Activated CD8-positive, alpha-beta memory T cell treated with anti-CD3 and anti-CD28 coated beads, Interleukin-2, amount 50 U/mL, for 24 hours (primary cell): Measurements from ENCODE around the gene ZNF605.
"Not testable (repeated sequence)": the region's sequence is repeated elsewhere in the genome, so short reads cannot be mapped to it uniquely, and the experiment has no call there.

Experiments used
- DNase-seq: peaks from one replicate; pipeline ENCODE4 v3.0.0-alpha.2; 2020; ENCODE audit errors: extremely low read depth

The ZNF605 gene

DNA sequence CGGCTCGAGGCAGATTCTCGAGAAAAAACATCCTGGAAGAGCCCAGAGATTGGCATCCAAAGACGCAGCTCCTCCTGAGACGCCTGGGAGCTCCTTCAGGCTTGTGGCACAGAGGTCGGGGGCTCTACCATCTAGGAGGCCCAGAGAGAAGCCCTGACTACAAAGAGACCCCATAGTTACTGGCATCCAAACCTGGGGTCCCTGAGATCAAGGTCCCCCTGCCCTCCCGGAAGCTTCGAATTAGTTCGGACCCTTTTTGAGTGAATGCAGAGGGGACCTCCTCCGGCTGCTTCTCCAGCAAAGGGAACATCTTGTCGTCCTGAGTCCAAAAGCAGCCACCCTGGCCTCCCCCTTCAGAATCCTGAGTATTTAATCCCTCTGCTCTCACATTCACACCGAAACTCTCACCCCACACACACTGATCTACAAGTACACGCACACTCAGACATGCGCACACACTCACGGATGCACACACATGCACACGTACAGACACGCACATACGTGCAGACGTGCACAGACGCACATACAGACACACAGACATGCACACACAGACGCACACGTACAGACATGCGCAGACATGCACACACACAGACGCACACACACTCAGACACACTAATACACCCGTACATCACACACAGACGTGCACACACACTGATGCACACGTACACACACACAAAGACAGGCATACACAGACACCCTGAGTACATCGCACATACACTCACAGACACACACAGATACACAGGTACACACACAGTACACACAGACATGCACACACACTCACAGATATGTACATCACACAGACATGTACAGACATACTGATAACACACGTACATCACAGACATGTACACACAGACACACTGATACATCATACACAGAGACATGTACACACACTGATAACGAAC lies 5.9 kb downstream of the ZNF605 start:
- DNase-seq: no peak

DNA sequence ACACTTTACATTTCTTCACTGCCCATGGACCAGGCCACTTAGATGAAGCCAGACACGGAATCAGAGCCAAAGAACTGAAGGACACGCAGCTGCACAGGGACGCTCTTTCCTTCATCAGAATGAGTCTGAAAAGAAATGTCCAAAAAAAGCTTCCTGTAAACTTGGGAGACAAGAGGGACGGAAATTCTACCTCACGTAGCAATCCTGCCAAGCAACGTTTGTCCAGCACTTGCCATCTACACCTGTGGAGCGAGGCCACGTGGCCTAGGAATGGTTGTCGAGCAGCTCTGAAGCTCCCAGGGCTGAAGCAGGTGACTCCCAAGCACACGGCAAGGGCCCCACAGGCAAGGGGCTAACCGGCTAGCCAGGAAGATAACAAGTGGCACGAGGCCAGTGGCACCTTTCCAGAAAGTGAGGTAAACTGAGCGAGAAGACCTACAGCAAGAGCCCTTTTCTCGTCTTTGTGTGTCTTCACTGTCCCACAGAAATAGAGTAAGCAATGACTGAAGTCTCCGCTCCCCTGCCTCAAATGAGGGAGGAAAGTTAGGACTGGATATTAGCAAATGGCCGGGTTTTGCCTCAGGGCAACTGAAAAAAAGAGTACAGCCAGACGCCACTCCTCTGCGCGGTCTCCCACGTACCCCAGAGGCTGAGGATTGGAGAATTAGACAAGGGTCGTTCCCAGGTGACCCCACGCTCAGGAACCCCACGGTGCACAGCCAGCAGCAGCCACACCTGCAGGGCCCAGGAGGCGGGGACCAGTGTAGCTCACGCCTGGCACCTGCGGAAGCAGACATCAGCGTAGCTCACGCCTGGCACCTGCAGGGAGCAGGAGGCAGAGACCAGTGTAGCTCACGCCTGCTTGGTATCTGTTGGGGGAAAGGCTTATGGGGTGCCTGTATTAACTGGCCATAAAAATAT lies 7.7 kb downstream of the ZNF605 start:
- no peak for DNase-seq

DNA sequence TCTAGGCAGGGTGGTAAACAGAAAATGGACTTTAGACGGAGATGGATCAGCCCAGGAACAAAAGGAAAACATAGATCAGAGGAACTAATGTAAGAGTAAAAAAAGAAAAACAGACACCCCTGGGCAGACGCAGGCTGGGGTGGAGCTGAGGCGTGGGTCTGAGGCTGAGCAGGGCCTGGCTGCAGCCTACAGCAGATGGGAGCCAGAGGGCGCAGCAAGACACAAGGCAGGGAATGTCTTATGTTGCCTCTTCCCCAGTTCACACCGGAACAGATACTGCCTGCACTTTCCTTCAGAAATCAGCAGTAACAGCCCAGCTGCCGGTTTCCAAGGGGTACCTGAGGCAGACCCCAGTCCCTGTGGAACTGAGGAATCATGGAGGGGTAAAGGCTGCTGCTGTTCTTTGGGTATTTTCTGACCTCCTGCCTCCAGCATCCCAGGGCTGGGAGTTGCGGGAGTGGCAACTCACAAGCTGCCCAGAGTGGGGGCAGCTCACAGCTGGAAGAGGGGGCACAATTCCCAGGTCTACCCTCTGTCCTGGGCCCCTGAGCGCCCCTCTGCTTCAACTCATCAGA lies 9.8 kb downstream of the ZNF605 start:
- no peak for DNase-seq

DNA sequence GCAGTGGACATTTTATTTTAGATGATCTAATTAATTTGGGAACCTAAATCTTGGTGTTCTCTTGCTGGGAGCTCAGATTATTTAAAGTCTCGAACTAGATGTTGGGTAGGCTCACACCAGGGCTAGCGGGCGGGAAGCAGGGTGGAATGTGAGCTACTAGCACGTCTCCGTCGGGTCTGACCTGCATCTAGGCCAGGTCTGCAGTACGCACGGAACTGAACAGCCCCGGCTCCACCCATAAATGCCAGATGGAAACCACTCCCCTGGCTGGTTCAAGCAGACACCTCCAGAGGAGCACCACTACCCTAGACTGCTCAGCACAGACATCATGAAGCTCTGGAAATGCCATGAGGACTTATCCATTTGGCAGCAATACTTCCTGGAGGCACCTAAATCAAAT lies 10.3 kb downstream of the ZNF605 start:
- no peak for DNase-seq

- no peak for DNase-seq
Observed at GRCh38 chr12:132942611-132943010, 13.5 kb downstream of the ZNF605 start.

- no peak for DNase-seq
Observed at GRCh38 chr12:132941336-132941954, 14.7 kb downstream of the ZNF605 start.

GRCh38 chr12:132940071-132940719 lies 15.9 kb downstream of the ZNF605 start:
- no peak for DNase-seq

GRCh38 chr12:132938807-132939206 lies 17.3 kb downstream of the ZNF605 start:
- DNase-seq: not testable (repeated sequence)

GRCh38 chr12:132937476-132937875 lies 18.6 kb downstream of the ZNF605 start:
- DNase-seq: no peak

GRCh38 chr12:132936921-132937320 lies 19.2 kb downstream of the ZNF605 start:
- not testable (repeated sequence) for DNase-seq

DNA sequence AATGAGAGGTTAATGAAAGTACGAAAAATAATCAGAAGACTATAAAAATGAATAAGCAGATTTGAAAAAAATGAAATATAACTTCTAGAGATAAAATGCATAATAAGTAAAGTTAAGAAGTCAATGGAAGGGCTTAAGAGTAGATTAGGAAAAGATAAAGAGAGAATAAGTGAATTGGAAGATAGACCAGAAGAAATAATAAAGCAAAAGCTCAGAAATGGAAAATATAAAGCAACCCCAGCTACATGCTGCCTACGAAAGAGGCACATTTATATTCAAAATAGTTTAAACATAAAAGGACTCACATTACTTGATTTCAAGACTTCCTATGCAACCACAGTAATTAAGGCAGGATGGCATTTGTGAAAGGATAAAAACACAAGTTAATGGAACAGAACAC lies 19.9 kb downstream of the ZNF605 start:
- no peak for DNase-seq

GRCh38 chr12:132926415-132926833 lies 29.7 kb downstream of the ZNF605 start:
- no peak for DNase-seq

DNA sequence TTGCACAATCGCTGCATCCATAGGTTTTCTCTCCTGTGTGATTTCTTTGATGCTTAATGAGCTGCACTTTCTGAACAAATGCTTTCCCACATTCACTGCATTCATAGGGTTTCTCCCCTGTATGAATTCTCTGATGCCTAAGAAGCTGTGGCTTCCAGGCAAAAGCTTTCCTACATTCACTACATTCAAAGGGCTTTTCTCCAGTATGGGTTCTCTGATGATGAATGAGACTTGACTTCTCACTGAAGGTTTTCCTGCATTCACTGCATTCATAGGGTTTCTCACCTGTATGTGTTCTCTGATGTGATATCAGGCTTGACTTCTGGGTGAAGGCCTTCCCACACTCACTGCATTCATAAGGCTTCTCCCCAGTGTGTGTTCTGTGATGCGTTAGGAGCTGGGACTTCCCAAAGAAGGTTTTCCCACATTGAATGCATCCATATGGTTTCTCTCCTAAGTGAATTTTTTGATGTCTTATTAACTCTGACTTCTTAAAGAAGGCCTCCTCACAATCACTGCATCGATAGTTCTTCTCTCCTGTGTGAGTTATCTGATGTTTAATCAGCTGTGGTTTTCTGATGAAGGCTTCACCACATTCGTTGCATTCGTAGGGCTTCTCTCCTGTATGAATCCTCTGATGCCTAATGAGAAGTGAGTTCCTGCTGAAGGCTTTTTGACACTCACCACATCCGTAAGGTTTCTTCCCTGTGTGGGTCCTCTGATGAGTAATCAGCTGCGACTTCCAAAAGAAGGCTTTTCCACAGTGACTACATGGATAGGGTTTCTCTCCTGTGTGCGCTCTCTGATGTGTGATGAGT lies 30.3 kb downstream of the ZNF605 start:
- DNase-seq: no peak

DNA sequence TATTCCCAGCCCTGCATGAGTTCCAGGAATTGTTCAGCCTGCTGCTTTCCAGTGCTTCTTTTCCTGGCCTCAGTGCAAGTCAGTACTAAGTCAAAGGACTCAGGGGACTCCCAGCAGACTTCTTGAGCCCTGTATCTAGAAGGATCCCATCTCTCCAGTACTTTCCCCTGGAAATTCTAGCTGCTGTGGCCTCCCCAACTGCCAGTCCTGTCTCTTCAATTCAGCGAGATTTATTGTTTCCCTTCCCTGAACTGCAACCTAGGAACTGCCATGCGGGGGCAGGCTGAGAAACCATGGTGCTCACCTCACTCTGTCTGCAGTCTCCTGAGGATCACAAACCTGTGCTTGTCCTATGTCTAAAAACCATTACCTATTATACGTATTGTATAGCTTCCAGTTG lies 31.8 kb downstream of the ZNF605 start:
- no peak for DNase-seq

DNA sequence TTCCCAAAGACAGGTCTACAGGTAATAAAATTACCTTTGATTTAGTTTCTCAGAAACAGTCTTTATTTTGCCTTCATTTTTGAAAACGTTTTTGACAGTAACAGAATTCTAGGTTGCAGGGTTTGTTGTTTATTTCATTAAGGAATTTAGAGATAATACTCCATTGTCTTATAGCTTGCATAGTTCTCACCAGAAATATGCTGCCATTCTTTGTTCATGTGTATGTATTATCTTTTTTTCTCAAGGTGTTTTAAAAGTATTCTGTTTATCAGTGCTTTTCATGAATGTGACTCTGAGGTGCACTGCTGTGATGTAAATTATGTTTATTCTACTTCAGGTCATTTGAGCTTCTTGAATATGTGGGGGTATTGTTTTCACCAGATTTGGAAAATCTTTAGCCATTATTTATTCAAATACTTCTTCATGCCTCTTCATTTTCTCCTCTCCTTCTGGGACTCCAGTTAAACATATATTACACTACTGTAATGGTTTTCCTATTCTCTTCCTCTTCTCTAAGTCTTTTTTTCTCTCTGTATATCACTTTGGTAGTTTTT lies 32.7 kb downstream of the ZNF605 start:
- no peak for DNase-seq

- no peak for DNase-seq
Observed at GRCh38 chr12:132922676-132923075, 33.4 kb downstream of the ZNF605 start.

GRCh38 chr12:132921685-132922084 lies 34.4 kb downstream of the ZNF605 start:
- no peak for DNase-seq

GRCh38 chr12:132918680-132919079 lies 37.4 kb downstream of the ZNF605 start:
- DNase-seq: no peak

DNA sequence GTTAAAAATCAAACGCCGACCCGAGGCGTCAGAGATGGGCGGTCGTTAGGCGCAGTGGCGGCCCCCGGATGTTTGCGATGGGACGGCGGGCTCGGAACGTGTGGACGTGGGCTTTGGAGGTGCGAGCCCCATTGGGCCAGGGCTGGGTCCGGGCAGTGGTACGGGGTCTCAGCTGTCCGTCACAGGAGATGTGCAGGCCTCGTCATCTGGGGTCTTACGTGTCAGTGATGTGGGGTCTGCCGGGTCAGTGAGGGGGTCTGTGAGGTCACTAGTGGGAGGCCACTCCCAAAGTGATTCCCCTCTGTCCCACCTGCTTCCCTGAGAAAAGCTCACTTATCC lies 47.1 kb downstream of the ZNF605 start:
- DNase-seq: no peak
